GM23338 (cell line): ENCODE data around the gene MMP28. TPM values are rescaled to one million over a fixed set of nuclear protein-coding genes. Genes with fewer than 3 reads are reported as not detected.

ENCODE experiments used
- ATAC-seq: fragments of 200-7000 bp; cut with Tn5 transposase; 3 replicates; pipeline ENCODE4 v1.9.1; 2020
- DNase-seq: peaks from one replicate; pipeline ENCODE4 v3.0.0-alpha.2; 2015; ENCODE audit warnings: low spot score
- H2AFZ ChIP-seq: fragments of 200-600 bp; sonication (generic); 2 replicates; pipeline ENCODE4 v1.8.0; 2016; ENCODE audit warnings: antibody characterized with exemption, mild to moderate bottlenecking, moderate library complexity
- H3F3A ChIP-seq: fragments of 200-600 bp; sonication (generic); replicated peaks from 2 replicates; pipeline ENCODE4 v1.8.0; 2017; ENCODE audit warnings: antibody characterized with exemption, mixed run types, low read depth
- H3K27ac ChIP-seq: fragments of 200-600 bp; sonication (generic); 2 replicates; pipeline ENCODE4 v1.6.1; 2016; ENCODE audit warnings: low read depth
- H3K27me3 ChIP-seq: fragments of 200-600 bp; sonication (generic); 2 replicates; pipeline ENCODE4 v1.8.0; 2016; ENCODE audit warnings: mild to moderate bottlenecking, mixed run types, moderate library complexity; ENCODE audit not compliant: insufficient read depth
- H3K36me3 ChIP-seq: fragments of 200-600 bp; sonication (generic); 2 replicates; pipeline ENCODE4 v1.8.0; 2016; ENCODE audit warnings: mild to moderate bottlenecking; ENCODE audit not compliant: insufficient read depth
- H3K4me1 ChIP-seq: fragments of 200-600 bp; sonication (generic); 2 replicates; pipeline ENCODE4 v1.8.0; 2016; ENCODE audit warnings: mild to moderate bottlenecking, moderate library complexity; ENCODE audit not compliant: insufficient read depth
- H3K4me2 ChIP-seq: fragments of 200-600 bp; sonication (generic); 2 replicates; pipeline ENCODE4 v1.7.1; 2017; ENCODE audit warnings: mixed run types
- H3K4me3 ChIP-seq: fragments of 200-600 bp; sonication (generic); 2 replicates; pipeline ENCODE4 v1.6.1; 2016; ENCODE audit warnings: mixed run types
- H3K79me2 ChIP-seq: fragments of 200-600 bp; sonication (generic); replicated peaks from 2 replicates; pipeline ENCODE4 v1.8.0; 2017; ENCODE audit warnings: mild to moderate bottlenecking; ENCODE audit not compliant: insufficient read depth
- H3K9me2 ChIP-seq: fragments of 200-600 bp; sonication (generic); 2 replicates; pipeline ENCODE4 v1.8.0; 2017; ENCODE audit not compliant: insufficient read depth
- H4K20me1 ChIP-seq: fragments of 200-600 bp; sonication (generic); replicated peaks from 2 replicates; pipeline ENCODE4 v1.8.0; 2017; ENCODE audit warnings: mild to moderate bottlenecking; ENCODE audit not compliant: insufficient read depth
- H3K27ac Mint-ChIP-seq: 2 replicates; pipeline ENCODE4 v1.8.0; 2020; ENCODE audit warnings: inconsistent platforms, mild to moderate bottlenecking, moderate library complexity, mixed read lengths
- H3K27me3 Mint-ChIP-seq: 3 replicates; pipeline ENCODE4 v1.8.0; 2022; ENCODE audit warnings: low read depth, mild to moderate bottlenecking, moderate library complexity, mixed read lengths, inconsistent platforms; ENCODE audit not compliant: insufficient read depth, poor library complexity
- H3K36me3 Mint-ChIP-seq: 3 replicates; pipeline ENCODE4 v1.8.0; 2021; ENCODE audit warnings: low read depth, mild to moderate bottlenecking, inconsistent platforms, moderate library complexity, mixed read lengths
- H3K4me1 Mint-ChIP-seq: 3 replicates; pipeline ENCODE4 v1.8.0; 2020; ENCODE audit warnings: mild to moderate bottlenecking, inconsistent platforms, mixed read lengths
- H3K4me3 Mint-ChIP-seq: 3 replicates; pipeline ENCODE4 v1.8.0; 2021; ENCODE audit warnings: moderate library complexity, mild to moderate bottlenecking, inconsistent platforms, mixed read lengths
- H3K9me3 Mint-ChIP-seq: 3 replicates; pipeline ENCODE4 v1.8.0; 2020; ENCODE audit warnings: moderate library complexity, mild to moderate bottlenecking, inconsistent platforms, mixed read lengths
- CREB1 ChIP-seq: fragments of 250-450 bp; sonication (Bioruptor Pico); IDR thresholded peaks from 2 replicates; pipeline ENCODE4 v1.5.0; 2020; ENCODE audit warnings: low read depth, mild to moderate bottlenecking, moderate library complexity
- CTCF ChIP-seq, 2 experiments: fragments of 200-600 bp in 1 of 2; sonication (generic) in 1 of 2; conservative IDR thresholded peaks; 2 replicates each; pipeline versions ENCODE4 v1.5.1 to v1.6.1; 2016 to 2017; ENCODE audit warnings: antibody characterized with exemption in 2 of 2, low read depth in 2 of 2, mild to moderate bottlenecking in 2 of 2, moderate library complexity in 1 of 2
- ETS1 ChIP-seq: IDR thresholded peaks from 2 replicates; pipeline ENCODE4 v1.6.1; 2016; ENCODE audit warnings: antibody characterized with exemption
- EZH2 ChIP-seq: fragments of 200-600 bp; sonication (generic); IDR thresholded peaks from one replicate; pipeline ENCODE4 v1.8.0; 2017; ENCODE audit warnings: antibody characterized with exemption, mild to moderate bottlenecking, low read depth; ENCODE audit not compliant: unreplicated experiment
- EZH2phosphoT487 ChIP-seq: fragments of 200-600 bp; sonication (generic); IDR thresholded peaks from one replicate; pipeline ENCODE4 v1.8.1; 2018; ENCODE audit warnings: antibody characterized with exemption; ENCODE audit not compliant: unreplicated experiment
- JUNB ChIP-seq: IDR thresholded peaks from one replicate; pipeline ENCODE4 v1.6.1; 2016; ENCODE audit warnings: antibody characterized with exemption; ENCODE audit not compliant: unreplicated experiment
- NANOG ChIP-seq: IDR thresholded peaks from 2 replicates; pipeline ENCODE4 v1.6.1; 2016; ENCODE audit warnings: antibody characterized with exemption, borderline replicate concordance
- POLR2AphosphoS5 ChIP-seq: IDR thresholded peaks from 2 replicates; pipeline ENCODE4 v1.6.1; 2016; ENCODE audit warnings: antibody characterized with exemption, low read depth
- REST ChIP-seq: IDR thresholded peaks from one replicate; pipeline ENCODE4 v1.6.1; 2018; ENCODE audit warnings: antibody characterized with exemption; ENCODE audit not compliant: unreplicated experiment
- STAT1 ChIP-seq: IDR thresholded peaks from one replicate; pipeline ENCODE4 v1.6.1; 2016; ENCODE audit warnings: antibody characterized with exemption; ENCODE audit not compliant: unreplicated experiment
- ZNF114 ChIP-seq: fragments of 250-450 bp; sonication (Bioruptor Pico); IDR thresholded peaks from 2 replicates; pipeline ENCODE4 v1.5.0; 2020; ENCODE audit warnings: mild to moderate bottlenecking, moderate library complexity
- ZNF331 ChIP-seq: fragments of 250-450 bp; sonication (Bioruptor Pico); IDR thresholded peaks from 2 replicates; pipeline ENCODE4 v1.5.0; 2020; ENCODE audit warnings: low read depth, mild to moderate bottlenecking, moderate library complexity
- ZNF462 ChIP-seq: fragments of 250-450 bp; sonication (Bioruptor Pico); IDR thresholded peaks from 2 replicates; pipeline ENCODE4 v1.5.0; 2020; ENCODE audit warnings: mild to moderate bottlenecking, moderate library complexity
- polyA plus RNA-seq: library from polyadenylated mRNA; unstranded; fragments of >200 nt; fragmentation: Nextera tagmentation; extraction: Ambion mirVana; gene quantifications from 2 replicates; pipeline ENCODE4 v1.2.1, GENCODE V29; 2016
- total RNA-seq: library from RNA; depleted of rRNA; stranded (reverse); fragments of >200 nt; shearing (Covaris generic); gene quantifications from 2 replicates; pipeline ENCODE4 v1.2.3, GENCODE V29; 2014

Gene MMP28
- total and polyA plus RNA-seq, 2 experiments from 2014 or later, result not detected

GRCh38 chr17:35765086-35765710 lies 30.2 kb downstream of the MMP28 start:
- H3K27me3 Mint-ChIP-seq, result peaks cover 7% of the 10 kb centered on the region
- no peaks in the 10 kb centered on the region for H4K20me1 ChIP-seq
- H3K4me3 Mint-ChIP-seq, result peak overlapping the region; percentile 82
- H3K36me3 Mint-ChIP-seq, result no peaks in the 10 kb centered on the region
- H3K4me2 ChIP-seq, result peak overlapping the region; percentile 83
- peak overlapping the region; percentile 65 for H3K4me3 ChIP-seq
- H3K27ac ChIP-seq, result no peak overlapping the region
- no peaks in the 10 kb centered on the region for H3K79me2 ChIP-seq
- H3K27me3 ChIP-seq, result no peaks in the 10 kb centered on the region
- no peak for ATAC-seq
- no peaks in the 10 kb centered on the region for H3K9me2 ChIP-seq
- H3K4me1 ChIP-seq, result peaks cover 6% of the 10 kb centered on the region; the same call in 1 of the 2 replicates
- H3K4me1 Mint-ChIP-seq, result peaks cover 17% of the 10 kb centered on the region
- peak overlapping the region; percentile 83; the same call in 1 of the 2 replicates for H2AFZ ChIP-seq
- H3F3A ChIP-seq, result peaks cover 4% of the 10 kb centered on the region; the same call in 1 of the 2 replicates
- H3K9me3 Mint-ChIP-seq, result no peaks in the 10 kb centered on the region; the same call in 1 of the 3 replicates
- DNase-seq, result no peak
- H3K27ac Mint-ChIP-seq, result no peak overlapping the region; the same call in 1 of the 2 replicates
- no peaks in the 10 kb centered on the region for H3K36me3 ChIP-seq
- TF ChIP-seq POLR2AphosphoS5, result no peak
- no peak for TF ChIP-seq EZH2phosphoT487
- TF ChIP-seq CTCF (conservative IDR thresholded peaks at IDR 0.05; ENCODE audit: low read depth in 2 of 2), result no peak
- no peak for TF ChIP-seq ZNF462 (CRISPR knock-in tag)
- no peak for TF ChIP-seq ZNF114 (CRISPR knock-in tag)
- TF ChIP-seq STAT1, result no peak
- no peak for TF ChIP-seq ETS1
- no peak for TF ChIP-seq ZNF331 (CRISPR knock-in tag)
- no peak for TF ChIP-seq EZH2
- no peak for TF ChIP-seq CREB1 (CRISPR knock-in tag)
- no peak for TF ChIP-seq REST
- no peak for TF ChIP-seq JUNB
- no peak for TF ChIP-seq NANOG
